ENCODE measurements around the gene FAM168B. TPM values are rescaled to one million over a fixed set of nuclear protein-coding genes. Genes with fewer than 3 reads are reported as not detected.

Gene FAM168B
- total RNA-seq, 1 donor from 2014 or later = 116 TPM

- no peak for DNase-seq (ENCODE audit: low read depth)
Measured at GRCh38 chr2:131055169-131056065, 37.8 kb downstream of the FAM168B start.

- no peak for DNase-seq (ENCODE audit: low read depth)
Measured at GRCh38 chr2:131054488-131054887, 38.8 kb downstream of the FAM168B start.

- DNase-seq (ENCODE audit: low read depth) = no peak
Measured at GRCh38 chr2:131052741-131053263, 40.5 kb downstream of the FAM168B start.

DNA sequence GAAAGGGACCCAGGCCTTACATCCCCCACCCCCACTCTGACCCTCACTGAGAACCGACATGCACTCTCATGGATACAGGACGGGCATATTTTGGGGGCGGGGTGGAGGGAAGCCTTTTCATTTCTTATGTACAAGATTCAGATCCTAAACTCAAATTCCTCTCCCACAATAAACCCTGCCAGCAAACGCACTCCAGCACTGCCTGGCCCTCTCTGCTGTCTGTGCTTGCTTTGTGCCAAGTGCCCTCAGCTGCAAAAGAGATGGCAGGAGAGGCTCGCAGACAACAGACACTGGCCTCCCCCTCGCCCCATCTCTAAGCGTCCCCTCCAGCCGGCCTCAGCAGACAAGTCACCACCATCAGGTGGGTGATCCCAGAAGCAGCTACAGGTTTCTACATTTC lies 42.4 kb downstream of the FAM168B start:
- no peak for DNase-seq (ENCODE audit: low read depth)

GRCh38 chr2:131049150-131049718 lies 44.0 kb downstream of the FAM168B start:
- DNase-seq (ENCODE audit: low read depth) = no peak

- DNase-seq (ENCODE audit: low read depth) = no peak
Measured at GRCh38 chr2:131048641-131049040, 44.6 kb downstream of the FAM168B start.

- DNase-seq (ENCODE audit: low read depth) = no peak
Measured at GRCh38 chr2:131047920-131048560, 45.2 kb downstream of the FAM168B start.

DNA sequence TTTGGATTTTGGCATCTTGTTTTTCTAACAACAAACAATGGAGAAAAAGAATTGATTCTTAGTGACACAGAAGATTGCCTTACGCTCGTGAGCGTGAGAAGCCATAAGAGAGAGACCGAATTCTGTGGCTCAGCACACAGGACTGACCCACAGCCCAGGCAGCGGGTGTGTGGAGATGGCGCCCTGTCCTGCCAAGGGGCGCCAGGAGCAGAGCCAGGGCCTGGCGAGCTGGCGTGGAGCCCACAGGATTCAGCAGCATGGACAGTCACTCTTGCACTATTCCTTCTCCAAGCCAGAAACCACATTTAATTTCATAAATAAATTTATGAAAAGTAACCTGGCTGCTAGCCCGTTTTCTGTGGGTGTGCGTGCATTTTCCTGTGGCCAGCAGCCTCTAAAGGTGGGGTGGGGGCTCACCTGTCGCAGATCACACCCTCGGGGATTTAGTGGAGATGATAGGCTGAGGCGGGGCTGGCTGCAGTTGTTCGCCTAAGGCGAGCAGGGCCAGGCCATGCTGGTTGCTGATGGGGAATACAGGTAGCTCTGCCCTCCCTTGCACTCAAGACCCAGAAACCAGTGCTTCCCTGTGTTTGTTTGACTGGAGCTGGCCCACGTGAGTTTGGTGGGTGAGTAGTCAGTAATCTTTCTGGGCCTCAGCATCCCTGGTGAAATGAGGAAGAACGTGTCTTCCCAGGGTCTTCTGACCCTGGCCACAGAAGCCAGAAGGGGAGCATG lies 46.2 kb downstream of the FAM168B start:
- DNase-seq (ENCODE audit: low read depth) = no peak

DNA sequence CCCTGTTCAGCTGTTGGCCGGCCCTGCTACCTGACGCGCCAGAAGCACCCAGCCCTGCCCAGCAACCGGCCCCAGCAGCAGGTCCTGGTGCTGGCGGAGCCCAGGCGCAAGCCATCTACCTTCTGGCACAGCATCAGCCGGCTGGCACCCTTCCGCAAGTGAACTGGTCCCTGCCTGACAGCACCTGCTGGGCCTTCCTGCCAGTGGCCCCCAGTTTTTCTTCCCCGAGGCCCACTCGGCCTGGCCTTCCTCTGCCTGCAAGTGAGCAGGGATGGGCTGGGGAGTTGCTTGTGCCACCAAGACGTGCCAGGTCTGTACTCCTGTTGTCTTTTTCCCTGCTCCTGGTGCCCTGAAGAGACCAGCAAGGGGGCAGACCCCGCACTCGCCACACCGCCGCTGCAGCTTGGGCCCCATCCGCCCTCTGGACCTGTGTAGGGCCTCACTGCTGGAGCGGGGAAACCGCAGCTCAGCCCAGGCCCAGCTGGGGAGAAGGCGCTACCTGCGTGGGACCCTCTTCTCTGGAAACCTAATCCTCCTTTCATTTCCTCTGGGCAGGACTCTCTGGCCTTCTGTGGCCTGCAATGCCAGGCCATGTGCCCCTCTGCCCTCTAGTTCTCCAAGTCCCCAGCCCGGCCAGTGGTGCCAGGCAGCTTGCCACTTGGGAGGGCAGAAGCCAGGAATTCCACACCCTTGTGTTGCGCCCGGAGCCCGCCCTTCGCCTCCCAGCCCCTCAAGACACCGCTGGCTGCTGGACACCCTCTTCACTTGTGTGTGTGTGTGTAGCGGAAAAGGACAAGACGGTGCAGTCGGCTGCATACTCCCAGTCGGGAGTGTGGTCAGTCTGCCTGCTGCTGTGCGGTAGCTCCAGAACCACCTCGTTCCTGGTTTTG lies 47.0 kb downstream of the FAM168B start:
- DNase-seq (ENCODE audit: low read depth) = no peak

- no peak for DNase-seq (ENCODE audit: low read depth)
Measured at GRCh38 chr2:131045286-131046027, 47.8 kb downstream of the FAM168B start.

DNA sequence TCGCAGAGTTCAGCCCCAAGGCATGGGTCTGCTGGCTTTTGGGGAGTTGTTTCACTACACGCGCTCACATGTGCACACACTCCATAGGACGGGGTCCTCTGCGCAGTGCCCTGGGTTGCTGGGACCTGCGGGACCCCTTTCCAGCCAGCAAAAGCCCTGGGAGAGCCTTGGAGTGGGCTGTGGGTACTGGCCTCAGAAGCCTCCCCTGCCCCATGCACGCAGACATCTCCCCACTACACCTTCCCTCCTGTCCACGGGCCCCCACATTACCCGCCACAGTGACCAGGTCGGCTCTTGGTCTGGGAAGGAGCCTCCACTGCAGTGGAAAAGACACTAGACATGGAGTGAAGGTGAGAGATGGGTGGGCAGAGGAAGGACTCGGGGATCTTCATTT lies 48.5 kb downstream of the FAM168B start:
- DNase-seq (ENCODE audit: low read depth) = no peak

- no peak for DNase-seq (ENCODE audit: low read depth)
Measured at GRCh38 chr2:131044075-131044756, 49.0 kb downstream of the FAM168B start.

DNA sequence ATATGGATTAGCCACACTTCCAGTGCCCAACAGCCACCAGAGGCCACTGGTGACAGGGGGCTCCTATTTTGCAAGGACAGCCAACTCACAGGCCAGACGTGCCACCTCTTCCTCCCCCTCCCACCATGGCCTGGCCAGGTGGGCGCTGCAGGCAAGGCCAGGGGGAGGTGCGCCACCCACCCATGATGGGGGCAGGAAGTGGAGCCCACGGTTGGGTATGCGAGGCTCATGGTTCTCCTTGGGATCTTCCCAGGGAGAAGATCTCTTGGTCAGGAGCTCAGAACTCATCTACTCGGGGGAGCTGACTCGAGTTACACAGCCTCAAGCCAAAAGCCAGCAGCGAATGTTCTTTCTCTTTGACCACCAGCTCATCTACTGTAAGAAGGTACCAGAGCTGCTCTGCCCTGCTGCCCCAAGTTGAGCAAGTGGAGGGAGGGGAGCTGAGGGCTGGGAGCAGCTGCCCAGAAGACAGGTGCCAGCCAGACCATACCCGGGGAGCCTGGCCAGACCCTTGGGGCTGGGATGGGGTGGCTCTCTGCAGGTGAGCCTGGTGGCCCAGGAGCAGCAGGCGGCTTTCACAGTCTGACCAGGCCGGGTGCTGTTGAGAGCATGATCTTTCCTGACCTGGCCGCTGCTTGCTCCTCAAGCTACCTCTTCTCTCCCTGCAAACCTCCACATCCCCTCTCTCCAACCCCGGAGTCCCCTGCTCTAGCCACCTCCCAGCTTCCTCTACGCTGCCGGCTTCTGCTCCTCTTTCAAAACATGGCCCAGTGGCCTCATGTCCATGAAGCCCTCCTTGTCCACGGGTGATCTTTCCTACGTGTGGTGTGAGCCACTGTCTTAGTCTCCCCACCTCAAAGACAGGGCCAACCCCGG lies 49.8 kb downstream of the FAM168B start:
- no peak for DNase-seq (ENCODE audit: low read depth)

DNA sequence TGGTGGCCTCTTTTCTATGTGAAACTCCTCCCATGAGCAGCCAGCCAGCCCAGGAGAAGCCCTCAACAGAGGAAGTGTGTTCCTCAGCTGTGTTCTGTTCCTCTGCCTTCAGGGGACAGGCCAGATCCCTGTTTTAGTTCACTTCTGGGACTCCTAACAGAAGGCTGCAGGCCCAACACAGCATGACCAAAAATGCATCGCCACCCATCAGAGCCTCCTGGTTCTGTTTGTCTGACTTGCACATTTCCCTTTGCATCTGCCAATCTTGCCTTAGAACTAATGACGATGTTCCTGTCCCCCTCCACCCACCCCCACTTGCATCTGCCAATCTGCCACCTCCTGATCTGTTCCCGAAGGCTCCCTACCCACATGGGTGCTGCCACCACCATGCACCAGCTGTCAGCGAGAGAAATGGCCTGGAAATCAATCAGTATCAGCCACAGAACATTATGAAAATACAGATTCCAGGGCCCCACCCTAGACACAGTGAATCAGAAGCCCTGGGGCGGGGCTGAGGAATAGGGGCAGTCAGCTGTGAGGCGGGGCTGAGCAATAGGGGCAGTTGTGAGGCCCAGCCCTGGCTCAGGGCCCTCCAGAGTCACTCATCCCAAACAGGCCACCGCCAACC lies 51.0 kb downstream of the FAM168B start:
- no peak for DNase-seq (ENCODE audit: low read depth)

- no peak for DNase-seq (ENCODE audit: low read depth)
Measured at GRCh38 chr2:131041402-131042147, 51.7 kb downstream of the FAM168B start.

DNA sequence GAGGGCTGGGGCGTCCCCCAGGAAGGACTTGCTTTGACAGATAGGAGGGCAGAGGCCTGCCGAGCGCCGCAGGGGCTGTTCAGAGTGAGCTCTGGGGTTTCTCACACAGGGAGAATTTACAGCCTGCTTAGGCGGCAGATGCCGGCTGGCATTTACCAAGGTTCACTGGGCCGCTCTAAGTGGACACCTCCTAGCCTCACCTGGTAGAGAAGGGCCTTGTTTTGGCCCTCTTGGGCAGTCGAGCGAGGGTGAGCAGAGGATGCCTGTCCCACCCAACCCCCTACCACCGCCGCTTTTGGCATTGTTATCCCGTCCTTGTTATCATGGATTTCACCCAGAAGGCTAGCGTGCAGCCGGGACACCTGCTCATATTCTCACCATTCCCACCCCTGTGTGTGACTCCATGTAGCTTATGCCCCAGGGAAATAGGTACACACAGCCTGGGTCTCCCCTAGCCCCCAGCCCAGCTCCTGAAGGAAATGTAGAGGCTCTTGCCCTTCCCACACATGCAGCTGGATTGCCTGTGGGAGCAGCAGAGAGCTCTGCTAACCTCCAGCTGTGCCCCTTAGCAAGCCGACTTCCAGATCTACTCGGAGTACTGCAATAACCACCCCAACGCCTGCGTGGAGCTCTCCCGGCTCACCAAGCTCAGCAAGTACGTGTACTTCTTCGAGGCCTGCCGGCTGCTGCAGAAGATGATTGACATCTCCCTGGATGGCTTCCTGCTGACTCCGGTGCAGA lies 52.4 kb downstream of the FAM168B start:
- DNase-seq (ENCODE audit: low read depth) = no peak
